ENCODE results near the gene FBXW10. TPM values are rescaled to one million over a fixed set of nuclear protein-coding genes. Genes with fewer than 3 reads are reported as not detected.
"Not testable (repeated sequence)": the region's sequence is repeated elsewhere in the genome, so short reads cannot be mapped to it uniquely, and the experiment has no call there.

Gene FBXW10
- polyA plus RNA-seq, 3 donors from 2014 or later, result not detected

DNA sequence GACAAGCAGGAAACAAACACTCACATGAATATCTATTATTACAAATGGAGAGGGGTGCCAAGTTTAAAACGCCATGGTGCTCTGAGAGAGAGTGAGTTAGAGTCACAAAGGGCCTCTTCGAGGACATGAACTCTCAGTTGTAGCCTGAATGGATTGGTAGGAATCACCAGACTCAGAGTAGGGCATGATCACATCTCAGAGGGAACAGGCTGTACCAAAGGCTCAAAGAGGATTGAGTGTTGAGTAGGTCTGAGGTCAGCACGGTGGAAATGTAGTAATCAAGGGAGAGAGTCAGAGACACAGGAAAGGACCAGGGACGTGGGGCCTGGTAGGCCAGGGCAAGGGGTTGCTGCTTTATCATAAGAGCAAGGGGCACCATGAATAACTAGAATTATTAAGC, 10.5 kb upstream of the FBXW10 start:
- H3K4me3 Mint-ChIP-seq; H3K27ac Mint-ChIP-seq; H3K9me3 Mint-ChIP-seq; H3K4me1 Mint-ChIP-seq; H3K27me3 Mint-ChIP-seq (ENCODE audit: low read depth in 3 of 3); H3K36me3 Mint-ChIP-seq; DNase-seq: not testable (repeated sequence)

DNA sequence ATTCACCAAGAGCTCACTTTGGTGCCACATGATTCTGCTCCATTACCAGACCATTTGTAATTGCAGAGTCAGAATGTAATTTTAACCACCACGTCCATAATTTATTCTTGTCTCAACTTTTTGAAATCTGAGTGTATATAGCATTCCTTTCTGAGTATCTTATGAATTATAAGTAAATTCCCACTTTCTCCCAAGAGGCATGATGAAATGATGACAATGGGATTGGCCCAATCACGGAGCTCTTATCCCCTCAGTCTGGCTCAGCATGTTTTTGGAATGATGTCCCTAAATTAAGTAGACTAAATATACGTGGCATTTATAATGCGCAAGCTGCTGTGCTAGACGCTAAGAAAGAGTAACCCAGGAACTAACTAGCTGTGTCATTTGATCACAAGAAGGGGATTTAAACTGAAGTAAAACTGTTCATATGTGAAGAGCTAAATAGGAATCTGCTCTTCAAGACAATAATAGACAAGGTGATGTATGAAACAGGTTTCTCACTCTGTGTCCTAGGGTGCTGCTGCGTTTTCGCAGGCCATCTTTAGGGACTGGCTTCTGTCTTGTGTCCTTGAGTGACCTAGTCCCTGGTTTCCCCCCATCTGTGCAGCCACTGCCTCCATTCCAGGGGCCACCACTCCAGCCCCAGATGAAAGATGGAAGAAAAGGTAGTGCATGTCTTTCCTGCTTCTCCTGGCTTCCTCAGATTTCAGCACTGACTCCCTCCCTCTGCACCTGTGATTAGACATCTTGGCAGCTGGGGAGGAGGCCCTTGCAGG, 4.0 kb upstream of the FBXW10 start:
- not testable (repeated sequence) for H3K4me1 Mint-ChIP-seq; H3K27ac Mint-ChIP-seq; H3K27me3 Mint-ChIP-seq (ENCODE audit: low read depth in 3 of 3); H3K9me3 Mint-ChIP-seq; DNase-seq; H3K36me3 Mint-ChIP-seq; H3K4me3 Mint-ChIP-seq

DNA sequence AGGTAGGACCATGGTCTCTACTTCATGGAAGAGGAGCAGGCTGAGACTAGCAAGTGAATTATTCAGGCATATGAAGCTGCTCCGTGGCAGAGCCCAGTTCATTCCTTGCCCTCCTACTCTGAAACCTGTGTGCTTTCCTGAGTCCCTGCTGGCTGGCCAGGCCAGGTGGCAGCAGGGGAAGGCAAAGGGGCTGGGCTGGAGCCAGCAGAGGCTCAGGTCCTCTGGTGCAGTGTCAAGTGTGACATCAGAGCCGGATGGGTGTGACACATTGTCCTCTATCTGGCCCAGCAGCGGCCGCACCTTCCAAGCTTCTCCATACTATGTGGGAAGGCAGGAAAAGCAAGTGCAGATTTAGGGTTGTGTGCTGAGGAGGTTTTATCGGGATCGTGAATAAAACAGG, 2.6 kb upstream of the FBXW10 start:
- not testable (repeated sequence) for H3K36me3 Mint-ChIP-seq, H3K9me3 Mint-ChIP-seq, H3K27ac Mint-ChIP-seq

DNA sequence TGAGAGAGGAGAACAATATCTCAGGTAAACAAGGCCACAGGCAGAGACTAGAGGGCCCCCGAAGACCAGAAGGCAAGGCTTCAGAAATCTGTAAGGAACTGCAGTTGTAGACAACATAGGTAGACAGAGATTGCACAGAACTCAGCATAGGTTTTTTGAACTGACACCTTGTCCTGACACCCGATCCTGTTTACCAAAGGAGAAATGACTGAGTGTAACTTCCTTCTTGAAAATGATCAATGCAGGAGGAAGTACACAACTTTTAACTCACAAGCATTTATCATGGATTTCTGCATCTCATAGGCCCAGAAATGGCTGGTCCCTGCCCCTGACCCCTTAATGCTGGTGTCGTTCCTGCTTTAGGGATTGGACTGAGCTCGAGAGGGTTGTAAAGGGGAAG, 872 bp downstream of the FBXW10 start:
- not testable (repeated sequence) for DNase-seq; H3K4me3 Mint-ChIP-seq; H3K27me3 Mint-ChIP-seq (ENCODE audit: low read depth in 3 of 3); H3K9me3 Mint-ChIP-seq; H3K36me3 Mint-ChIP-seq; H3K4me1 Mint-ChIP-seq; H3K27ac Mint-ChIP-seq

More for the DNA sequence above, 2.6 kb upstream of the FBXW10 start:
- H3K4me1 Mint-ChIP-seq; H3K4me3 Mint-ChIP-seq; DNase-seq; H3K27me3 Mint-ChIP-seq (ENCODE audit: low read depth in 3 of 3): not testable (repeated sequence)

DNA sequence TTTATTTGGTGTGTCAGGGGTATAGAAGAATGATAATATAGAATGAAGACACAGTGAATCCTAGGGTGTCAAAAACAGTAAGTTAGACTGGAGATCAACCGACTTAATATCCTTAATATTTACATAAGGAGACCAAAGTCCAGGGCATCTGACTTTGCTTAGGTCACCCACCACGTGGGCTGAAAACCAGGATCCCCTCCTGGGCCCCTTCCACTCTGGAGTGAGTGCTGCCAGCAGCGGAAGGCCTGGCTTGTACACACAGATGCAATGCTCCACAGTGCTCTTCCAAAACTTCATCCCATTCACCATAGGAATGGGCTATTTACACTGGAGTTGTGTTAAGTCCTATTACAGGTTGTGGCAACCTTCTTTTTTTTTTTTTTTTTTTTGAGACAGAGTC, 2.7 kb downstream of the FBXW10 start:
- not testable (repeated sequence) for H3K9me3 Mint-ChIP-seq; H3K27ac Mint-ChIP-seq; DNase-seq; H3K4me3 Mint-ChIP-seq; H3K27me3 Mint-ChIP-seq (ENCODE audit: low read depth in 3 of 3); H3K36me3 Mint-ChIP-seq; H3K4me1 Mint-ChIP-seq

DNA sequence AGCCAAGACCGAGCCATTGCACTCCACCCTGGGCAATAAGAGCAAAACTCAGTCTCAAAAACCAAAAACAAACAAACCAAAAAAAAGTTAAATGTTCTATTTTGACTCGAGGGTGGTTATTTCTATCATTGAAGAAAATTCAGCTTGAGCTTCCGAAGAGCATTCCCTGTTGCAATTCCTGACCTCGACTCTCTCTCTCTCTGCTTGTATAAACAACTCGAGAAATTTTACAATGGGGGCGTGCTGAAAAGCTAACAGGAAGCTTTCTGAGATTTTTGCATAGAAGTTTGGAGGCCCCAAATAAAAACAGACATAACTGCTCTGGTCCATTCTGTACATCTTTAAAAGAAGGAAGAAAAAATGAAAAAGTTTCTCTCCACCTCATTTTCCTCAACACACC, 3.6 kb downstream of the FBXW10 start:
- not testable (repeated sequence) for H3K9me3 Mint-ChIP-seq; H3K27me3 Mint-ChIP-seq (ENCODE audit: low read depth in 3 of 3); H3K4me1 Mint-ChIP-seq; H3K4me3 Mint-ChIP-seq; H3K27ac Mint-ChIP-seq; DNase-seq; H3K36me3 Mint-ChIP-seq

DNA sequence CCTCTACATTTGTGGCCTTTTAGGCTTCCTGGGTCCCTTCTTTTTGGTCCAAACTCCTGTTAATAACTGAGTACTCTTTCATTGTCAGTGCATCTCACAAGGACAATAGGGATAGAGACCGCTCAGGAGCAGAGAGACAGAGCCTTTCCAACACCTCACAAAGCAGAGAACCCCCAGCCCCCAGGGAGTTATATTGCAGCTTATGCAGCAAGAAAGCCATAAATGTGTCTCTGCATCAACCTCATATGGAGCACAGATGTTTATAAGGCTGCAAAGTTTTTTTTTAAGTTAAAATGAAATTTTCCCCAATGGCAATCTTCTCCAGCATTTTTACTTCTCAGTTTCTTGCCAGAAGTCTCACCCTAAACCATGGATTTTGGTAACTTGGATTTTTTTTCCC, 6.4 kb downstream of the FBXW10 start:
- not testable (repeated sequence) for H3K36me3 Mint-ChIP-seq; H3K27me3 Mint-ChIP-seq (ENCODE audit: low read depth in 3 of 3); H3K4me3 Mint-ChIP-seq; H3K27ac Mint-ChIP-seq; DNase-seq; H3K4me1 Mint-ChIP-seq; H3K9me3 Mint-ChIP-seq

DNA sequence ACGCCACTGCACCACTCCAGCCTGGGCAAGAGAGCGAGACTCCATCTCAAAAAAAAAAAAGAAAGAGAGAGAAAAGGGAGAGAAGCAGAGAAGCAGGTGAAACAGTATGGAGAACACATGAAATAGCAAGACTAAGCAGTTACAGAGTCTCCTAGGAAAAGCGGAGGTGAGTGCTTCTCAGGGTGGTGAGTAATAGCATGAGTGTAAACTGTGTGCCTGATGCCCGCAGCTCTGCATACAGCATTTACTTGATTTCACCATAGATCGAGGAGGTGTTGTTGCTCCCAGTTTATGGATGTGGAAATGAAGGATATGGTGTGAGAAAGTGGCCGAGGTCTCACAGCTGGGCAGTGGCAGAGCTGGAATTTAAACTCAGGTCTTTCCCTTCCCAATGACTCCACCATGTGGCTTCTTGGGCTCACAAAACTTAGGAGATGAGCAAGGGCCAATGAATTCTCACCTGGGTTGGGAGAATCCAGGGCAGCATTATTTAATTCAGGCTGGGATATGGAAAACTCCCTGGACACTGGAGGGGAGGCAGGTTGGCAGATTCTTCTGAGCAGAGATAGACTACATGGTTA, 10.1 kb downstream of the FBXW10 start:
- H3K36me3 Mint-ChIP-seq; H3K4me1 Mint-ChIP-seq; H3K27me3 Mint-ChIP-seq (ENCODE audit: low read depth in 3 of 3); H3K27ac Mint-ChIP-seq; H3K9me3 Mint-ChIP-seq; H3K4me3 Mint-ChIP-seq; DNase-seq: not testable (repeated sequence)

DNA sequence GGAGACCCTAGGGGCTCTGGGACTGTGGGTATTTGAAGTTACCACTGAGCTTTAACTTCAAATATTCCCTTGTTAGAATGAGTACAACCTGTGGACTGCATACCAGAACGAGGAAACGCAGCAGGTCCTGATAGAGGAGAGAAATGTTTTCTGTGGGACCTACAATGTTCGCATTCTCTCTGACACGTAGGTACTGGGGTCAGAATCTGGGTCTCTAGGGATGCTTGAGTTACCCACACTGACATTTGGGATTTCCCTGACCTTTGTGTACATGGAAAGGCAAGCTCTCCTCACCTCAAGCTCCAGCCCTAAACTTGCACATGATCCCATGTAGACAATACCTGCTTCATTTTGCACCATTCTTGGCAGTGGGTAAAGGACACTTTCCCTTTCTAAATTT, 12.1 kb downstream of the FBXW10 start:
- H3K27ac Mint-ChIP-seq; H3K9me3 Mint-ChIP-seq; H3K36me3 Mint-ChIP-seq; H3K4me3 Mint-ChIP-seq; H3K27me3 Mint-ChIP-seq (ENCODE audit: low read depth in 3 of 3); DNase-seq; H3K4me1 Mint-ChIP-seq: not testable (repeated sequence)

DNA sequence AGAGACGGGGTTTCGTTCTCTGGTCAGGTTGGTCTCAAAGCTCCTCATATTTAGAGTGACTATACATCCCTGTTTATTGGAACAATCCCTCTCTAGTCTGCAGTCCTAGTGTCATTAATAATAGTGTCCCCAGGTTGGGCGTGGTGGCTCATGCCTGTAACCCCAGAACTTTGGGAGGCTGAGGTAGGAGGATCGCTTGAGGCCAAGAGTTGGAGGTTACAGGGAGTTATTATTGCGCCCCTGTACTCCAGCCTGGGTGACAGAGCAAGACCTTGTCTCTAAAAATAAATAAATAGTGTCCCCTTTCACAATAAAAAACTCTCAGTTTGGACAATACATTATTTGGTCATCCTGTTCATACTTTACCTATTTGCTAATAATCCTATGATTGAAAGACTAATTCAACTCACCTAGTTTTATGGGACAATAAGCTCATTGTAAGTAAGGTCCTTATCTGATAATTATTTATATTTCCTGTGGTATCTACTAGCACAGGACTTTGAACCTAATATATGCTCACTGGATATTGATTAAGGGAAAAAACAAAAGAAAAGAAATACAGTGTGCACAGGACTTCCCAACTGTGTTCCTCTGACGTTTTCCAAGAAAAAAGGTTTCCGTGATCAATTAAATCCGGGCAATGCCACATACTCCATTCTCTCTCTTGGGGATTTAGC, 13.7 kb downstream of the FBXW10 start:
- not testable (repeated sequence) for H3K36me3 Mint-ChIP-seq; H3K4me3 Mint-ChIP-seq; H3K27me3 Mint-ChIP-seq (ENCODE audit: low read depth in 3 of 3); H3K27ac Mint-ChIP-seq; H3K4me1 Mint-ChIP-seq; DNase-seq; H3K9me3 Mint-ChIP-seq

DNA sequence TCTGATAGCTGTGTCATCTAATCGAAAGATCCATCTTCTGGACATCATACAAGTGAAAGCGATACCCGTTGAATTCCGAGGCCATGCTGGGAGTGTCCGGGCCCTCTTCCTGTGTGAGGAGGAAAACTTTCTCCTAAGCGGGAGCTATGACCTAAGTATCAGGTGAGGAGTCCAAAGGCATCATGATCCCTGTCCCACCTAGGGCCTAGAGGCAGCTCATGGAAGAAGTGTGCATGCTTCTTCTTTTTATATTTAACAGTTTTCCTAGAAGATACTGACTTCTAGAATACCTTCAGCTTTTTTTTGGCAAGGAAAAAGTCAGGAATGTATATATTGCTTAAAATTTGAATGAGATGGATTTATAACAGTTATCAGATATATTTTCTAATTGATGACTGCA, 14.5 kb downstream of the FBXW10 start:
- not testable (repeated sequence) for DNase-seq; H3K4me3 Mint-ChIP-seq; H3K27ac Mint-ChIP-seq; H3K4me1 Mint-ChIP-seq; H3K36me3 Mint-ChIP-seq; H3K27me3 Mint-ChIP-seq (ENCODE audit: low read depth in 3 of 3); H3K9me3 Mint-ChIP-seq

DNA sequence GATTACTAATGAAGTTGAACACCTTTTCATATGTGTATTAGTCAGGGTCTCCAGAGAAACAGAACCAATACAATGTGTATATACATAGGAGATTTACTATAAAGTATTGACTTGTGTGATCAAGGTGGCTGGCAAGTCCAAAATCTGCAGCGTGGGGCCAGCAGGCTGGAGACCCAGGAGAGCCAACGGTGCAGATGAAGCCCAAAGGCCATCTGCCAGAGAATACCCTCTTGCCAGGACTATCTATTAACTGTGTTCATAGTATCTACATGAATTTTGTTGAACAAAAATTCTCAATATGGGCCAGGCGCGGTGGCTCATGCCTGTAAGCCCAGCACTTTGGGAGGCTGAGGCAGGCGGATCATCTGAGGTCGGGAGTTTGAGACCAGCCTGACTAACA, 16.4 kb downstream of the FBXW10 start:
- H3K9me3 Mint-ChIP-seq; H3K36me3 Mint-ChIP-seq; H3K4me1 Mint-ChIP-seq; H3K27ac Mint-ChIP-seq; DNase-seq; H3K4me3 Mint-ChIP-seq; H3K27me3 Mint-ChIP-seq (ENCODE audit: low read depth in 3 of 3): not testable (repeated sequence)

DNA sequence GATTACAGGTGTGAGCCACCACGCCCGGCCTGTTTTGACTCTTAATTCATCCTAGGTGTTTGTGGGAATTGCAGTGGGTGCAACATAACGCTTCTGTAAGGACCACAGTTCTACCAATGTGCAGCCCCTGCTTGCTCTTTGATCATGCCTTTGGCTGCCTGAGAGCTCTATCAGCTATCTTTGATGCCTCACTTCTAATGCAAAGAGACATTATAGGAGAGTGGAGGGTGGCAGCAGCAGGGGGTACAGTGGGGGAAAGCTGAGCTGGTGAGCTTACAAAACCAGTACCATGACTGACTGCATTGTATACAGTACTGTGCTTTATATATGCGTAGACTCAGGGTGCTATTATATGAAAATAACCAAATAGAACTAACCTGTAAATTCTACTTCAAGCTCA, 26.7 kb downstream of the FBXW10 start:
- not testable (repeated sequence) for H3K27me3 Mint-ChIP-seq (ENCODE audit: low read depth in 3 of 3); H3K36me3 Mint-ChIP-seq; H3K27ac Mint-ChIP-seq; DNase-seq; H3K9me3 Mint-ChIP-seq; H3K4me3 Mint-ChIP-seq; H3K4me1 Mint-ChIP-seq

DNA sequence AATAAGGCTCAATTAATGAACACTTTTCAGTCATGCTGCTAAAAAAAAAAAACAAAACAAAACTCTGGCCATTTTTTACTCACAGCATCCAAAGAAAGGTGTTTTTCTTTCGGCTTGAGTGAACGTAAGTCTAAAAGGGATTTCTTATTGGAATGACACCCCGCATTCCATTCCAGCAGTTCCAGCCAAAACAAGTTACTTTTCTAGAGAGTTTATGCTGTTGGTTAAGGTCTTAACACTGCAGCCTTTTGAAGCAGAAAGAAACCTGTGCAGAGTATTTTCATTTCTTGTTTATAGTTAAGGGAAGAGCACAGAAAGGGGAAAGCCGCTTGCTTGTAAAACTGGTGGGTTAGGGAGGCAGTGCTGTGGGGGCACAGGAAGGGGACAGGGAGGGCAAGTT, 27.2 kb downstream of the FBXW10 start:
- DNase-seq; H3K36me3 Mint-ChIP-seq; H3K4me3 Mint-ChIP-seq; H3K27me3 Mint-ChIP-seq (ENCODE audit: low read depth in 3 of 3); H3K9me3 Mint-ChIP-seq; H3K4me1 Mint-ChIP-seq; H3K27ac Mint-ChIP-seq: not testable (repeated sequence)

DNA sequence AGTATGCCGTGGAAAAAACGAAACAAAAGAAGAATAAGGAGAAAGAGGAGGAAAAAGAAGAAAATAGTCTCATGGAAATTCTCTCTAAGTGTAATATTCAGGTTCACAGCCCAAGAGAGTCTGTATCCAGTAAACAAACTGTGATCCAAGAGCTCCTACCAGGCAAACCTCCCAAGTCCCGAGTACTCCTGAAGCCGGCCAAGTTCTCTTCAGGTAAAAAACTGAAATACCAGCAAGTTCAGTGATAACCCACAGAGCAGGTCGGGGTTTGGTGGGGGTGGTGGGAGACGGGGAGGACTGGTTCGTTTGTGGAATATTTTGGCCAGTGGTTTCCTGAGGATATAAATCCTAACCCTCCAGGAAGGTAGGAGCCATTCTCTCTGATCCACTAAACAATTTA, 28.6 kb downstream of the FBXW10 start:
- H3K27me3 Mint-ChIP-seq (ENCODE audit: low read depth in 3 of 3), result peaks cover 1 to 5% (median 1%) of the 10 kb centered on the region in 3 donors
- no peak for DNase-seq

More for the DNA sequence above, 28.6 kb downstream of the FBXW10 start:
- H3K36me3 Mint-ChIP-seq, result no peaks in the 10 kb centered on the region
- H3K9me3 Mint-ChIP-seq, result no peaks in the 10 kb centered on the region
- no peak overlapping the region for H3K4me3 Mint-ChIP-seq
- H3K27ac Mint-ChIP-seq, result no peak overlapping the region
- no peaks in the 10 kb centered on the region for H3K4me1 Mint-ChIP-seq
